HG03575 (cell line): ENCODE measurements around the gene C14orf93.
"Not testable (repeated sequence)": the region's sequence is repeated elsewhere in the genome, so short reads cannot be mapped to it uniquely, and the experiment has no call there.

Source experiments
- ATAC-seq: cut with Tn5 transposase; IDR thresholded peaks from one replicate; pipeline ENCODE4 v1.9.1; 2021; ENCODE audit not compliant: unreplicated experiment, insufficient number of reproducible peaks, low FRiP score; ENCODE audit errors: extremely low read depth

Gene C14orf93

DNA sequence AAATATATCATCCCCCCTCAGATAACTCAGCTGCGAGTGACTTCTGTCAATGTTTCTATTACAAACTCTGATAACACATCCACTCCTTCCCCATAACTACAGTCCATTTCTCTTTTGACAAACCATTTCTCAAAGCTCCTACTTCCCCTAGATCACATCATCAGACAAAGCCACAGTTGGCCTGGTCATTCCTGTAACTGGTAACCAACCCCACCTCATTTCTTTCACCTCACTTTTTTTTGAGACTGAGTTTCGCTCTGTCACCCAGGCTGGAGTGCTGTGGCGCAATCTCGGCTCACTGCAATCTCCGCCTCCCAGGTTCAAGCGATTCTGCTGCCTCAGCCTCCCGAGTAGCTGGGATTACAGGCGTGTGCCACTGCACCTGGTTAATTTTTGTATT lies 58.1 kb downstream of the C14orf93 start:
- ATAC-seq: not testable (repeated sequence)

DNA sequence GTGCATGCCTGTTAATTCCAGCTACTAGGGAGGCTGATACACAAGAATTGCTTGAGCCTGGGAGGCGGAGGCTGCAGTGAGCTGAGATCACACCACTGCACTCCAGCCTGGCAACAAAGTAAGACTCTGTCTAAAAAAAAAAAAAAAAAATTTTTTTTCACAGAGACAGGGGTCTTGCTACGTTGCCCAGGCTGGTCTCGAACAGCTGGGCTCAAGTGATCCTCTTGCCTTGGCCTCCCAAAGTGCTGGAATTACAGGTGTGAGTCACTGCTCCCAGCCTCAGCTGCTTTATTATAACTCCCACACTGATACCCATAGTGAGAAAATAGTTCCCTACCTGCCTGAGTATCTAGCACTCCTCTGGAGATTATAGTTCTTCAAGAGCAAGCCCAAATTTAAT lies 64.3 kb downstream of the C14orf93 start:
- ATAC-seq: no peak

- ATAC-seq: no peak
These were observed 70.3 kb downstream of the C14orf93 start for GRCh38 chr14:22939684-22940083.
